HCT116 (cell line): ENCODE results near the gene FARP1. TPM values are rescaled to one million over a fixed set of nuclear protein-coding genes. Genes with fewer than 3 reads are reported as not detected.

Source experiments
- ATAC-seq: fragments of 200-7000 bp; cut with Tn5 transposase; 2 replicates; pipeline ENCODE4 v1.9.1; 2020; ENCODE audit warnings: mild to moderate bottlenecking, moderate library complexity
- BruUV-seq: library from RNA; stranded (reverse); fragments of 400-500 nt; replicated peaks from 2 replicates; lab custom pipeline; 2021; lab: Mats Ljungman, UMichigan
- CTCF ChIA-PET: fragments of 300-600 bp; sonication (Branson Sonifier 250); formaldehyde crosslinking; loops from one replicate; lab custom pipeline; 2021; ENCODE audit warnings: antibody characterized with exemption; lab: Charles Lee
- POLR2A ChIA-PET: fragments of 300-600, 350-600 bp; sonication (Branson Sonifier 250); formaldehyde crosslinking; loops from one replicate; lab custom pipeline; 2021; ENCODE audit warnings: antibody characterized with exemption; lab: Charles Lee
- RAD21 ChIA-PET, 2 experiments: fragments of 300-600 bp; sonication (Branson Sonifier 250); formaldehyde crosslinking; loops; one replicate each; lab custom pipeline; 2023; ENCODE audit warnings: low total read pairs in 2 of 2; ENCODE audit not compliant: uncharacterized antibody in 2 of 2, unreplicated experiment in 2 of 2, low non-redundant PET in 1 of 2; lab: Charles Lee
- DNase-seq: peaks from one replicate; pipeline ENCODE4 v3.0.0-alpha.2; 2010; ENCODE audit warnings: low read depth, low spot score
- H2AFZ ChIP-seq: fragments of 200-600 bp; shearing (Covaris generic), sonication (generic); 2 replicates; pipeline ENCODE4 v1.6.1; 2017; ENCODE audit warnings: low read depth, mixed run types, mixed read lengths, antibody characterized with exemption, low read length; ENCODE audit not compliant: poor library complexity, severe bottlenecking
- H3K27ac ChIP-seq: 2 replicates; pipeline ENCODE4 v1.5.1; 2012; ENCODE audit warnings: low read depth, low read length
- H3K27me3 ChIP-seq: fragments of 200-600 bp; sonication (generic); 2 replicates; pipeline ENCODE4 v1.6.1; 2016; ENCODE audit warnings: mixed run types, low read length, mixed read lengths; ENCODE audit not compliant: insufficient read depth
- H3K36me3 ChIP-seq, 2 experiments: fragments of 200-500 bp in 1 of 2; fragments of 200-600 bp in 1 of 2; sonication (Bioruptor generic) in 1 of 2; sonication (generic) in 1 of 2; 2 replicates each; pipeline versions ENCODE4 v1.5.1 to v1.6.1; 2014 to 2016; ENCODE audit warnings: low read length in 2 of 2, inconsistent platforms in 1 of 2, mixed read lengths in 1 of 2, mixed run types in 1 of 2; ENCODE audit not compliant: insufficient read depth in 2 of 2, control insufficient read depth in 1 of 2
- H3K4me1 ChIP-seq, 2 experiments: fragments of 200-600 bp in 1 of 2; sonication (generic) in 1 of 2; 2 replicates each; pipeline versions ENCODE4 v1.5.1 to v1.6.1; 2012 to 2017; ENCODE audit warnings: low read length in 2 of 2, inconsistent platforms in 1 of 2, mild to moderate bottlenecking in 1 of 2, mixed read lengths in 1 of 2, mixed run types in 1 of 2, moderate library complexity in 1 of 2; ENCODE audit not compliant: insufficient read depth in 2 of 2, control insufficient read depth in 1 of 2
- H3K4me2 ChIP-seq: fragments of 200-600 bp; sonication (generic); 2 replicates; pipeline ENCODE4 v1.6.1; 2017; ENCODE audit warnings: mixed run types, low read length, mixed read lengths
- H3K4me3 ChIP-seq, 2 experiments: fragments of 200-600 bp in 1 of 2; sonication (generic) in 1 of 2; replicated peaks in 1 of 2; 2 replicates each; pipeline ENCODE4 v1.5.1; 2011 to 2016; ENCODE audit warnings: low read length in 2 of 2, control low read depth in 1 of 2, low read depth in 1 of 2, mild to moderate bottlenecking in 1 of 2, mixed read lengths in 1 of 2, mixed run types in 1 of 2
- H3K79me2 ChIP-seq: fragments of 200-600 bp; sonication (generic); 2 replicates; pipeline ENCODE4 v1.6.1; 2017; ENCODE audit warnings: mild to moderate bottlenecking, mixed run types, low read length, moderate library complexity, mixed read lengths; ENCODE audit not compliant: insufficient read depth
- H3K9ac ChIP-seq: fragments of 200-600 bp; sonication (generic); 2 replicates; pipeline ENCODE4 v1.6.1; 2016; ENCODE audit warnings: low read length, mixed read lengths
- H3K9me2 ChIP-seq: fragments of 200-600 bp; sonication (generic), shearing (Covaris generic); 2 replicates; pipeline ENCODE4 v1.6.1; 2017; ENCODE audit warnings: mixed run types, mild to moderate bottlenecking, moderate library complexity; ENCODE audit not compliant: insufficient read depth
- H3K9me3 ChIP-seq, 2 experiments: fragments of 200-500 bp in 1 of 2; fragments of 200-600 bp in 1 of 2; sonication (Bioruptor generic) in 1 of 2; sonication (generic) in 1 of 2; 2 replicates each; pipeline ENCODE4 v1.6.1; 2014 to 2017; ENCODE audit warnings: low read length in 2 of 2, mixed read lengths in 2 of 2, inconsistent platforms in 1 of 2, low read depth in 1 of 2, mild to moderate bottlenecking in 1 of 2, mixed run types in 1 of 2, moderate library complexity in 1 of 2; ENCODE audit not compliant: control insufficient read depth in 1 of 2, insufficient read depth in 1 of 2
- H4K20me1 ChIP-seq: fragments of 200-600 bp; sonication (generic), shearing (Covaris generic); 2 replicates; pipeline ENCODE4 v1.6.1; 2017; ENCODE audit warnings: mixed run types, mild to moderate bottlenecking, moderate library complexity; ENCODE audit not compliant: insufficient read depth
- CBX3 ChIP-seq: IDR thresholded peaks from 2 replicates; pipeline ENCODE4 v1.6.1; 2012; ENCODE audit warnings: low read depth
- CEBPB ChIP-seq: IDR thresholded peaks from 2 replicates; pipeline ENCODE4 v1.6.1; 2012; ENCODE audit warnings: low read depth
- EGR1 ChIP-seq: IDR thresholded peaks from 2 replicates; pipeline ENCODE4 v1.6.1; 2012; ENCODE audit warnings: low read depth
- ELF1 ChIP-seq: IDR thresholded peaks from 2 replicates; pipeline ENCODE4 v1.6.1; 2012; ENCODE audit warnings: low read depth, borderline replicate concordance
- EZH2phosphoT487 ChIP-seq: fragments of 200-600 bp; IDR thresholded peaks from 2 replicates; pipeline ENCODE4 v1.6.1; 2018; ENCODE audit warnings: antibody characterized with exemption, borderline replicate concordance
- SP1 ChIP-seq: IDR thresholded peaks from 2 replicates; pipeline ENCODE4 v1.6.1; 2012; ENCODE audit warnings: low read depth
- SRF ChIP-seq: IDR thresholded peaks from 2 replicates; pipeline ENCODE4 v1.6.1; 2012; ENCODE audit warnings: low read depth
- TCF7L2 ChIP-seq: IDR thresholded peaks from 2 replicates; pipeline ENCODE4 v1.7.0; 2011; ENCODE audit warnings: borderline replicate concordance, inconsistent platforms; ENCODE audit not compliant: insufficient read depth, insufficient read length; ENCODE audit errors: extremely low read depth
- YY1 ChIP-seq: IDR thresholded peaks from 2 replicates; pipeline ENCODE4 v1.6.1; 2011; ENCODE audit warnings: low read length, low read depth, moderate library complexity, mild to moderate bottlenecking; ENCODE audit not compliant: insufficient replicate concordance; ENCODE audit errors: extremely low read depth
- ZFX ChIP-seq: fragments of 450-650 bp; IDR thresholded peaks from 2 replicates; pipeline ENCODE4 v1.6.1; 2017
- ZNF274 ChIP-seq: fragments of 200-500 bp; sonication (Bioruptor generic); IDR thresholded peaks from 2 replicates; pipeline ENCODE4 v1.6.1; 2014; ENCODE audit warnings: mild to moderate bottlenecking, low read depth, low read length, inconsistent platforms
- intact Hi-C: fragments of 100-400 bp; cut with micrococcal nuclease; formaldehyde crosslinking; loops from 2 replicates; pipeline ENCODE4 v1.10.0; 2022
- total RNA-seq: library from RNA; stranded (reverse); gene quantifications from one replicate; pipeline ENCODE4 v1.2.1, GENCODE V29; 2021; ENCODE audit not compliant: unreplicated experiment
- TF ChIP-seq, protein P1 (sequence below): IDR thresholded peaks from 2 replicates; pipeline ENCODE4 v1.6.1; 2011; ENCODE audit warnings: mild to moderate bottlenecking, low read length, moderate library complexity; ENCODE audit not compliant: insufficient replicate concordance; ENCODE audit errors: extremely low read depth
- TF ChIP-seq, protein P2 (sequence below): IDR thresholded peaks from 2 replicates; pipeline ENCODE4 v1.6.1; 2012
- TF ChIP-seq, protein P3 (sequence below), 3 experiments: fragments of 200-600 bp in 1 of 3; sonication (generic) in 1 of 3; IDR thresholded peaks in 2 of 3; conservative IDR thresholded peaks in 1 of 3; 2 replicates each; pipeline ENCODE4 v1.5.1; 2012 to 2017; ENCODE audit warnings: low read depth in 2 of 3, low read length in 2 of 3, antibody characterized with exemption in 1 of 3, borderline replicate concordance in 1 of 3, control low read depth in 1 of 3, mild to moderate bottlenecking in 1 of 3, mixed read lengths in 1 of 3, mixed run types in 1 of 3, moderate library complexity in 1 of 3; ENCODE audit not compliant: insufficient read depth in 1 of 3
- TF ChIP-seq, protein P4 (sequence below): IDR thresholded peaks from 2 replicates; pipeline ENCODE4 v1.6.1; 2012

Gene FARP1
- total RNA-seq, 1 experiment from 2014 or later: 30.5 TPM

GRCh38 chr13:98243929-98244272 is 101.0 kb downstream of the FARP1 start:
- RAD21 ChIA-PET: no interaction called here
- intact Hi-C loops: no loop called here
- H3K79me2 ChIP-seq: no peaks in the 10 kb centered on the region

More at GRCh38 chr13:98243929-98244272, 101.0 kb downstream of the FARP1 start:
- TF ChIP-seq, protein P1, sequence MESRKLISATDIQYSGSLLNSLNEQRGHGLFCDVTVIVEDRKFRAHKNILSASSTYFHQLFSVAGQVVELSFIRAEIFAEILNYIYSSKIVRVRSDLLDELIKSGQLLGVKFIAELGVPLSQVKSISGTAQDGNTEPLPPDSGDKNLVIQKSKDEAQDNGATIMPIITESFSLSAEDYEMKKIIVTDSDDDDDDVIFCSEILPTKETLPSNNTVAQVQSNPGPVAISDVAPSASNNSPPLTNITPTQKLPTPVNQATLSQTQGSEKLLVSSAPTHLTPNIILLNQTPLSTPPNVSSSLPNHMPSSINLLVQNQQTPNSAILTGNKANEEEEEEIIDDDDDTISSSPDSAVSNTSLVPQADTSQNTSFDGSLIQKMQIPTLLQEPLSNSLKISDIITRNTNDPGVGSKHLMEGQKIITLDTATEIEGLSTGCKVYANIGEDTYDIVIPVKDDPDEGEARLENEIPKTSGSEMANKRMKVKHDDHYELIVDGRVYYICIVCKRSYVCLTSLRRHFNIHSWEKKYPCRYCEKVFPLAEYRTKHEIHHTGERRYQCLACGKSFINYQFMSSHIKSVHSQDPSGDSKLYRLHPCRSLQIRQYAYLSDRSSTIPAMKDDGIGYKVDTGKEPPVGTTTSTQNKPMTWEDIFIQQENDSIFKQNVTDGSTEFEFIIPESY: no peak
- TF ChIP-seq, protein P2, sequence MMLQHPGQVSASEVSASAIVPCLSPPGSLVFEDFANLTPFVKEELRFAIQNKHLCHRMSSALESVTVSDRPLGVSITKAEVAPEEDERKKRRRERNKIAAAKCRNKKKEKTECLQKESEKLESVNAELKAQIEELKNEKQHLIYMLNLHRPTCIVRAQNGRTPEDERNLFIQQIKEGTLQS: no peak
- TF ChIP-seq ZNF274: no peak
- TF ChIP-seq CBX3: no peak
- no peak for TF ChIP-seq CEBPB
- no peak for TF ChIP-seq ZFX
- TF ChIP-seq, protein P3, sequence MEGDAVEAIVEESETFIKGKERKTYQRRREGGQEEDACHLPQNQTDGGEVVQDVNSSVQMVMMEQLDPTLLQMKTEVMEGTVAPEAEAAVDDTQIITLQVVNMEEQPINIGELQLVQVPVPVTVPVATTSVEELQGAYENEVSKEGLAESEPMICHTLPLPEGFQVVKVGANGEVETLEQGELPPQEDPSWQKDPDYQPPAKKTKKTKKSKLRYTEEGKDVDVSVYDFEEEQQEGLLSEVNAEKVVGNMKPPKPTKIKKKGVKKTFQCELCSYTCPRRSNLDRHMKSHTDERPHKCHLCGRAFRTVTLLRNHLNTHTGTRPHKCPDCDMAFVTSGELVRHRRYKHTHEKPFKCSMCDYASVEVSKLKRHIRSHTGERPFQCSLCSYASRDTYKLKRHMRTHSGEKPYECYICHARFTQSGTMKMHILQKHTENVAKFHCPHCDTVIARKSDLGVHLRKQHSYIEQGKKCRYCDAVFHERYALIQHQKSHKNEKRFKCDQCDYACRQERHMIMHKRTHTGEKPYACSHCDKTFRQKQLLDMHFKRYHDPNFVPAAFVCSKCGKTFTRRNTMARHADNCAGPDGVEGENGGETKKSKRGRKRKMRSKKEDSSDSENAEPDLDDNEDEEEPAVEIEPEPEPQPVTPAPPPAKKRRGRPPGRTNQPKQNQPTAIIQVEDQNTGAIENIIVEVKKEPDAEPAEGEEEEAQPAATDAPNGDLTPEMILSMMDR (IDR thresholded peaks at IDR 0.05 in 2 of 3, conservative IDR thresholded peaks at IDR 0.05 in 1 of 3; ENCODE audit: borderline replicate concordance in 1 of 3, insufficient read depth in 1 of 3, low read depth in 2 of 3, low read length in 2 of 3): no peak
- TF ChIP-seq SRF: no peak
- no peak for TF ChIP-seq EZH2phosphoT487
- TF ChIP-seq, protein P4, sequence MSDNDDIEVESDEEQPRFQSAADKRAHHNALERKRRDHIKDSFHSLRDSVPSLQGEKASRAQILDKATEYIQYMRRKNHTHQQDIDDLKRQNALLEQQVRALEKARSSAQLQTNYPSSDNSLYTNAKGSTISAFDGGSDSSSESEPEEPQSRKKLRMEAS: no peak
- TF ChIP-seq SP1: no peak
- no peak for TF ChIP-seq EGR1
- TF ChIP-seq ELF1: no peak
- TF ChIP-seq YY1: no peak
- TF ChIP-seq TCF7L2: no peak
- ChIA-PET CTCF (no interaction called here), POLR2A (no interaction called here)
- H3K4me1 ChIP-seq: no peaks in the 10 kb centered on the region
- H3K27ac ChIP-seq: no peak overlapping the region
- no peaks in the 10 kb centered on the region for H3K9me3 ChIP-seq
- H4K20me1 ChIP-seq: no peaks in the 10 kb centered on the region
- H3K9ac ChIP-seq: no peak overlapping the region
- no peak overlapping the region for H3K4me3 ChIP-seq
- H3K4me2 ChIP-seq: no peak overlapping the region
- H3K27me3 ChIP-seq: no peaks in the 10 kb centered on the region
- BruUV-seq: no TSS peak
- no peaks in the 10 kb centered on the region for H3K36me3 ChIP-seq
- ATAC-seq (no peak), DNase-seq (no peak)
- H3K9me2 ChIP-seq: no peaks in the 10 kb centered on the region
- H2AFZ ChIP-seq: no peak overlapping the region
